ENCODE data around the gene NBAS. TPM values are rescaled to one million over a fixed set of nuclear protein-coding genes. Genes with fewer than 3 reads are reported as not detected.

NBAS gene
- total RNA-seq (2014; rRNA removed): 35.1 and 38.4 TPM in 2 replicates
- 22.5 TPM for polyA plus RNA-seq (2012)

DNA sequence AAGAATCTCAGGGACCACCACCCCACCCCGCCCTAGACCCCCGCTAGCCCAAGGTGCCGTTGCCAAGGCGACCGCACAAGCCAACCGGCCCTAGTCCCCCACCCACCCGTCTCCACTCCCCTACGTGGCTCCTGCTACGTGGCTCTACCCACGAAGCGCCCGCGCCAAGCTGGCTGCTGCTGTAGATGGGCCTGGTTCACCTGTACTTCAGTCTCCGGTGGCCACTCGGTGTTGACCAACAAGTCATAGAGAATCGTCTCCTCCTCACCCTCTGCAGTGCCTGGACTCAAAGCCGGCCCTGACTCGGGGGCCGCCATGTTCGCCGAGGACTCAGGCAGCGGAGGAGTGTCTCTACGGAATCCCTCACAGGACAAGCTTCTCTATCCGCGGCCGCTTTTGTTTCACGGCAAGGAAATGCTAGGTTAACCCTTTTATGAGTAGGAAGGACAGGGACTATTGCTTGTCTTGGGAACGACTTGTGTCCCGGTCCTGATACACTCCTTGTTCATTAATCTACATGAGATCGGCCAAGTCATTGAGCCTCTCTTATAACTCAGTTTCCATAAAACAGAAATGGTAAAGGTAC is at the start of gene NBAS:
Gene NBAS, minus strand, starts transcription at position 347 of the 586 bp plus-strand sequence. Its CDS starts 30 bp downstream, at position 317.
- DNase-seq (ENCODE audit: low read depth): peak; percentile 86

GRCh38 chr2:15610430-15610952 is 49.4 kb upstream of the NBAS start:
- no peak for DNase-seq (ENCODE audit: low read depth)

DNA sequence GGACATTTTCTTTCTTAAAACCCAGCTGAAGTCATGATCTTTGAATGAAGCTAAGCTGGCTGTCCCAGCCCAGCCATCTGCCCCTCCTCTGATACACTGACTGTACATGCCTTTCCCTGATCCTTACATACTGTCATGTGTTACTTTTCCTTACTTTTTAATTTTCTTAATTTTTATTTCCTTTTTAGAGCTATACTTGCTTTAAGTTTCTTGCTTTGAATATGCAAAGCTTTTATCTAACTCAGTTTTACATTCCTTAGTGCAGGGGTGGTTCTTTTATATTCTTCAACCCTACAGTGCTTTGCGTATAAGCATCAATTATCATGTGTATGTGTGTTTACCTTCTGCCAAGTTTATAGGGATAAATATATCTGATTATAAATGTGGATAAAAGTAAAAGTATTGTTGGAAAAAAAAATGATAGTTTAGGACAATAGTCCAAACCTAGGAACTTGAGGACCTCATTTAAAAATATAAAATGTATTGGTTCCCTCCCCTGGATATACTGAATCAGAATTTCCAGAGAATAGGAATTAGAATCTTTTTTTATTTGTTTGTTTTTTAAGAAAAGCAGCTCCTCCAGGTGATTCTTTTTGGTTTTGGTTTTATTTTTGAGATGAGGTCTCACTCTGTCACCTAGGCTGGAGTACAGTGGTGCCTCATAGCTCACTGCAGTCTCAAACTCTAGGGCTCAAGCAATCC is 48.4 kb upstream of the NBAS start:
- no peak for DNase-seq (ENCODE audit: low read depth)

DNA sequence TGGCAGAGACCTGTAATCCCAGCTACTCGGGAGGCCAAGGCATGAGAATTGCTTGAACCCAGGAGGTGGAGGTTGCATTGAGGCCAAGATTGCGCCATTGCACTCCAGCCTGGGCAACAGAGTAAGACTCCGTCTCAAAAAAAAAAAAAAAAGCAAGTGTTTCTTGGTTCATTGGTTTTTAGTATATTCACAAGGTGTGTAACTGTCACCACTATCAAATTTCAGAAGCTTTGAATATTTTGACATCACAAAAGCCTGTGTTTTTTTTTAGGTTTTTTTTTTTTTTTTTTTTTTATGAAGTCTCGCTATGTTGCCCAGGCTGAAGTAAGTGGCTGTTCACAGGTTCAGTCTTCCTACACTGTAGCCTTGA is 47.2 kb upstream of the NBAS start:
- no peak for DNase-seq (ENCODE audit: low read depth)

DNA sequence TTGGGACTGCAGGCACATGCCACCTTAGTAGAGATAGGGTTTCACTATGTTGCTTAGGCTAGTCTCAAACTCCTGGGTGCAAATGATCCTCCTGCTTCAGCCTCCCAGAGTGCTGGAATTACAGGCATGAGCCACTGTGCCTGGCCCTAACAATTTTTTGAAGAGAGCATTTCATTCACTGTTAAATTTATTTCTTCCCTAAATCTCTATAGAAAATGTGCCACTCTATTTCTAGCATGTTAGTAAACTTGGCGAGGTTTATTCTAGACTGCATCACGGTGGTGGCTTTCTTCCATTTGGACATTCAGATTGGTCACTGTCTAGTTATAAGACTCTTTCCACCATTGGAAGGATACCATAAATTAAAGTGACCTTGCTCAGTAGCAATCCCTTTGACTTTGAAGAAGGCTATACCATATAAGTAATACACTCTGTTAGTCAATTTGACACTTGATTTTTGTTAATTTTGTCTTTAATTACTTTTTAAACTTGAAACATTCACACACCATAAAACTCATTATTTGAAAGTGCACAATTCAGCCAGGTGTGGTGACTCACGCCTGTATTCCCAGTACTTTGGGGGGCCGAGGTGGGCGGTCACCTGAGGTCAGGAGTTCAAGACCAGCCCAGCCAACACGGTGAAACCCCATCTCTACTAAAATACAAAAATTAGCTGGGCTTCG is 46.7 kb upstream of the NBAS start:
- DNase-seq (ENCODE audit: low read depth): no peak

- DNase-seq (ENCODE audit: low read depth): no peak
These were observed 45.6 kb upstream of the NBAS start for GRCh38 chr2:15606481-15607441.

DNA sequence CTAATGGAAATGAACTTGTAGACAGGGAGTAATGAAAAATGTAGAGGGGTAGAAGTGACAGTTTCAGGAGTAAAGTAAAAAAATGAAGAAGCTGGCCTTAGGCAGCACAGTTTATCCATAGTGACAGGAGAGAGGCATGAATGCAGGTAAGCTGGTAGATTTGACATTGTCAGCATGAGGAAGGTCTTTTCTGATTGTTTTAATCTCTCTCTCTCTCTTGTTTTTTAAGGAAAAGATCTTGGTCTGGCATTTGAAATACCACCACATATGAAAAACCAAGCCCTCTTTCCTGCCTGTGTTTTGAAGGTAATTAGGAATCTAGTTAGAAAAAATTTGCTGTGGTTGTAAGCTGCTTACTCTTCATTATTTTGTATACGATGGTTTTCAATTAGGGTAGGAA is 44.6 kb upstream of the NBAS start:
- DNase-seq (ENCODE audit: low read depth): no peak

GRCh38 chr2:15603948-15604347 is 42.8 kb upstream of the NBAS start:
- DNase-seq (ENCODE audit: low read depth): no peak

- no peak for DNase-seq (ENCODE audit: low read depth)
These were observed 42.1 kb upstream of the NBAS start for GRCh38 chr2:15603044-15603765.

DNA sequence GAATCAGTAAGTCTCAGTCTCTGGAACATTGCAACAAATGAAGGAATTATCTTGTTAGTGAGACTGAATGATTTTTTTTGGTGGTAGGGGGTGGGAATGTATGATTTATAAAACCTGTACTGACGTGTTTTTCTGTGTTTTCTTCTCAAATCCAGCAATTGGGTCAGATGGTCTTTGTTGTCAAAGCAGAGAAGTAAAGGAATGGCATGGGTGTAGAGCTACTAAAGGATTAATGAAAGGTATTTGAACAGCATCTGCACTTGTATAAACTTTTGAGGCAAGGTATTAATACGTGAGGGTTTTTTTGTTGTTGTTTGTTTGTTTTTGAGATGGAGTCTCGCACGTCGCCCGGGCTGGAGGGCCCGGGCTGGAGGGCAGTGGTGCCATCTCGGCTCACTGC is 41.3 kb upstream of the NBAS start:
- no peak for DNase-seq (ENCODE audit: low read depth)

GRCh38 chr2:15601681-15602080 is 40.5 kb upstream of the NBAS start:
- DNase-seq (ENCODE audit: low read depth): no peak

DNA sequence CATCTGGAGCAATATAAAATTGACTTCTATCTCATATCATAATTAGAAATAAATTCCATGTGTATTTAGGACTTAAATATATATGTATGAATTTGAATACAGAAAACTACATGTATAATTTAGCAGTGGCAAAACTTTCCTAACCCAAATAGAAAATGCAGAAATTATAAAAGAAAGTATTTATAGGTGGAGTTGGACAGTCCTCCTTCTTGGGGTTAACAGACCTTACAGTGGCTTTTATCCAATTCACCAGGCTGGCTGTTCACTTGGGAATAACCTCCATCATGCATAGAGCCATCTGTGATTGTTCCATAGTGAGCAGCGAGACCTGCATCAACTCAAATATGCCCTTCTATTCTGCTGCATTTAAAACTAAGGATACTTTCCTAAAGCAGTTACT is 38.9 kb upstream of the NBAS start:
- no peak for DNase-seq (ENCODE audit: low read depth)

- no peak for DNase-seq (ENCODE audit: low read depth)
These were observed 35.8 kb upstream of the NBAS start for GRCh38 chr2:15596968-15597367.

GRCh38 chr2:15596350-15596749 is 35.2 kb upstream of the NBAS start:
- DNase-seq (ENCODE audit: low read depth): no peak

- no peak for DNase-seq (ENCODE audit: low read depth)
These were observed 34.8 kb upstream of the NBAS start for GRCh38 chr2:15595936-15596335.

GRCh38 chr2:15595342-15595905 is 34.3 kb upstream of the NBAS start:
- no peak for DNase-seq (ENCODE audit: low read depth)

DNA sequence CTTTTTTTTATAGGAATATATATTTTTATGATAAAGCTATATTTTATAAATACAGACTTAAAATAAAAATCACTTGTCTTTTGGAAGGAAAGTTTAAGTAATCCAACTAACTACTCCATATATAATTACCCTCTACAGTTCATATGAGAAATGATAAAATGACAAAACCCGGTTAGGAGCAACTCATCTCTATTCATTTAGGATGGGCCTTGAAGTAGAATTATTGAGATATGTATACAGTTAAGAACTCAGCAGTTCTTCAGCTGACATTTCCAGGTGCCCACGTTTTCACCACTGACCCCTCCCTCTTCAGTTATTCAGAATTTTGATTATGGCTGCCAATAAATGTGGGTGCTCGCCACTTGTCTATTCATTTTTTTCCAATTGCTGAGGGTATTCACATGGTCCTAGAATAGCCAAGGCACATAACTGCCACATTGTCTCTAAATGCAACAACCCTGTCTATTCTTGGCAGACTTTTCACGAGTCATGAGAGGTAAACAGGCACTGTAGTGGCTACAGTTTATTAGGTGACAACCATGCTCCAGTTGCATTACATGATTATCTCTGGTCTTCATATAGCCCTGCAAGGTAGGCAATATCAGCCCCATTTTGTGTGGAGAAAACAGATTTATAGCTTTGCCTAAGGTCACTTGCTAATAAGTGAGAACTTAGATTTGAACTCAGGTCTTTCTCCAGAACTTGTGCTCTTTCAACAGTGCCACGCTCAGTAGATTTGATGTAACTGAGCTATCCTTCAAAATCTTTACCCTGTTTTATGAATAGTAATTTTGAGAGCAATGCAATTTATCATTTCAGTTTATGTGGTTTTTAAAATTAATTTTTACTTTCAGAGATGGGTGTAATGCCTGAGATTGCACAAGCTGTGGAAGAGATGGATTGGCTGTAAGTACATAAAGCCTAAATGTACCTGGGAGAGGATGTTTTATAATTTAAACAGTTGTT is 33.4 kb upstream of the NBAS start:
- no peak for DNase-seq (ENCODE audit: low read depth)

GRCh38 chr2:15593327-15593705 is 32.2 kb upstream of the NBAS start:
- DNase-seq (ENCODE audit: low read depth): no peak

GRCh38 chr2:15591692-15592463 is 30.7 kb upstream of the NBAS start, which contains the start of gene DDX1:
Gene DDX1 (plus strand): TSS chr2:15591868. CDS start chr2:15591934, 66 bp downstream.
- DNase-seq (ENCODE audit: low read depth): peak; percentile 78

All from LHCN-M2 (cell line).